ENCODE data around the gene CTPS1. TPM values are rescaled to one million over a fixed set of nuclear protein-coding genes. Genes with fewer than 3 reads are reported as not detected.

Gene CTPS1
- total and polyA plus RNA-seq, 2 of the 13 experiments (the other 11 are each of a cell fraction or from before 2014, with no cell fraction given): 9.6 to 42.8 TPM

DNA sequence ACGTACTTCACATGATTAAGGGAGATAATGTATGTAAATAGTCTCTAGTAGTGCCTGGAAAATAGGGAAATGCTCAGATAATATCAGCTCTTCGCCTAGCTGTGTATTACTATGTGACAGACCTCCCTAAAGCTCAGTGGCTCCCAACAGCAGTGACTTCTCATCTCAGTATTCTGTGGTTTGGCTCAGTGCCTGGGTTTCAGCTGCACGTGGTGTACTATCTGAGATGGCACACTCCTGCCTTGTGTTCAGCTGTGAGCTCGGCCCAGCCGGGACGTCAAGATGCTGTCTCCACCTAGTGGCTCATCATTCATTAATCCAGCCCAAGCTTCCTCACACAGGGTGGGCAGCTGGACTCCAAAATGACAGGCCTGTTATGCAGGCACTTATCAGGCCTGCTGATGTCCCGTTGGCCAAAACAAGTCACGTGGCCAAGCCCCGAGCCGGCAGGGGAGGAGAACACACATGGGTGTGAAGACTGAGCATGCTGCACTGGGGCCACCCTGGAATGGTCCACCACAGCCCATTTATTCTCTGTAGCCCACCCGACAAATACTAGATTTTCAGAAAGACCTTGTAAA is 24.2 kb downstream of the CTPS1 start (continued):
- no peak for TF ChIP-seq GATA4 (IDR thresholded peaks at IDR 0.05; ENCODE audit: borderline replicate concordance, low read depth)
- TF ChIP-seq PHF8 (CRISPR knock-in tag; IDR thresholded peaks at IDR 0.05): no peak
- TF ChIP-seq, protein P1, sequence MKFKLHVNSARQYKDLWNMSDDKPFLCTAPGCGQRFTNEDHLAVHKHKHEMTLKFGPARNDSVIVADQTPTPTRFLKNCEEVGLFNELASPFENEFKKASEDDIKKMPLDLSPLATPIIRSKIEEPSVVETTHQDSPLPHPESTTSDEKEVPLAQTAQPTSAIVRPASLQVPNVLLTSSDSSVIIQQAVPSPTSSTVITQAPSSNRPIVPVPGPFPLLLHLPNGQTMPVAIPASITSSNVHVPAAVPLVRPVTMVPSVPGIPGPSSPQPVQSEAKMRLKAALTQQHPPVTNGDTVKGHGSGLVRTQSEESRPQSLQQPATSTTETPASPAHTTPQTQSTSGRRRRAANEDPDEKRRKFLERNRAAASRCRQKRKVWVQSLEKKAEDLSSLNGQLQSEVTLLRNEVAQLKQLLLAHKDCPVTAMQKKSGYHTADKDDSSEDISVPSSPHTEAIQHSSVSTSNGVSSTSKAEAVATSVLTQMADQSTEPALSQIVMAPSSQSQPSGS (CRISPR knock-in tag; IDR thresholded peaks at IDR 0.05): no peak
- TF ChIP-seq ZNF12 (CRISPR knock-in tag; IDR thresholded peaks at IDR 0.05): no peak
- TF ChIP-seq MAFF (IDR thresholded peaks at IDR 0.05; ENCODE audit: low read depth, low read length): no peak
- TF ChIP-seq KDM3A (CRISPR knock-in tag; IDR thresholded peaks at IDR 0.05; ENCODE audit: low read depth): no peak
- TF ChIP-seq, protein P2, sequence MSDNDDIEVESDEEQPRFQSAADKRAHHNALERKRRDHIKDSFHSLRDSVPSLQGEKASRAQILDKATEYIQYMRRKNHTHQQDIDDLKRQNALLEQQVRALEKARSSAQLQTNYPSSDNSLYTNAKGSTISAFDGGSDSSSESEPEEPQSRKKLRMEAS (IDR thresholded peaks at IDR 0.05): peak; percentile 81
- peak; percentile 34; the same call in 1 of the 2 replicates for TF ChIP-seq ZFX (CRISPR knock-in tag; IDR thresholded peaks at IDR 0.05; ENCODE audit: low read depth)
- TF ChIP-seq, protein P3, sequence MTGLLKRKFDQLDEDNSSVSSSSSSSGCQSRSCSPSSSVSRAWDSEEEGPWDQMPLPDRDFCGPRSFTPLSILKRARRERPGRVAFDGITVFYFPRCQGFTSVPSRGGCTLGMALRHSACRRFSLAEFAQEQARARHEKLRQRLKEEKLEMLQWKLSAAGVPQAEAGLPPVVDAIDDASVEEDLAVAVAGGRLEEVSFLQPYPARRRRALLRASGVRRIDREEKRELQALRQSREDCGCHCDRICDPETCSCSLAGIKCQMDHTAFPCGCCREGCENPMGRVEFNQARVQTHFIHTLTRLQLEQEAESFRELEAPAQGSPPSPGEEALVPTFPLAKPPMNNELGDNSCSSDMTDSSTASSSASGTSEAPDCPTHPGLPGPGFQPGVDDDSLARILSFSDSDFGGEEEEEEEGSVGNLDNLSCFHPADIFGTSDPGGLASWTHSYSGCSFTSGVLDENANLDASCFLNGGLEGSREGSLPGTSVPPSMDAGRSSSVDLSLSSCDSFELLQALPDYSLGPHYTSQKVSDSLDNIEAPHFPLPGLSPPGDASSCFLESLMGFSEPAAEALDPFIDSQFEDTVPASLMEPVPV (CRISPR knock-in tag; IDR thresholded peaks at IDR 0.05): no peak
- no peak for TF ChIP-seq NR2C2 (CRISPR knock-in tag; IDR thresholded peaks at IDR 0.05; ENCODE audit: borderline replicate concordance)
- TF ChIP-seq MED1 (CRISPR knock-in tag; IDR thresholded peaks at IDR 0.05): peak; percentile 18; the same call in 1 of the 2 replicates
- peak; percentile 78 for TF ChIP-seq BHLHE40 (IDR thresholded peaks at IDR 0.05; ENCODE audit: low read length)
- TF ChIP-seq MXI1 (IDR thresholded peaks at IDR 0.05; ENCODE audit: borderline replicate concordance, low read depth, low read length): peak; percentile 74; the same call in 2 of the 3 replicates
- TF ChIP-seq, protein P4, sequence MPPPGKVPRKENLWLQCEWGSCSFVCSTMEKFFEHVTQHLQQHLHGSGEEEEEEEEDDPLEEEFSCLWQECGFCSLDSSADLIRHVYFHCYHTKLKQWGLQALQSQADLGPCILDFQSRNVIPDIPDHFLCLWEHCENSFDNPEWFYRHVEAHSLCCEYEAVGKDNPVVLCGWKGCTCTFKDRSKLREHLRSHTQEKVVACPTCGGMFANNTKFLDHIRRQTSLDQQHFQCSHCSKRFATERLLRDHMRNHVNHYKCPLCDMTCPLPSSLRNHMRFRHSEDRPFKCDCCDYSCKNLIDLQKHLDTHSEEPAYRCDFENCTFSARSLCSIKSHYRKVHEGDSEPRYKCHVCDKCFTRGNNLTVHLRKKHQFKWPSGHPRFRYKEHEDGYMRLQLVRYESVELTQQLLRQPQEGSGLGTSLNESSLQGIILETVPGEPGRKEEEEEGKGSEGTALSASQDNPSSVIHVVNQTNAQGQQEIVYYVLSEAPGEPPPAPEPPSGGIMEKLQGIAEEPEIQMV (CRISPR knock-in tag; IDR thresholded peaks at IDR 0.05; ENCODE audit: low read depth): no peak
- no peak for TF ChIP-seq NONO (IDR thresholded peaks at IDR 0.05)
- no peak for TF ChIP-seq NONO (CRISPR knock-in tag; conservative IDR thresholded peaks at IDR 0.05)
- TF ChIP-seq, protein P5, sequence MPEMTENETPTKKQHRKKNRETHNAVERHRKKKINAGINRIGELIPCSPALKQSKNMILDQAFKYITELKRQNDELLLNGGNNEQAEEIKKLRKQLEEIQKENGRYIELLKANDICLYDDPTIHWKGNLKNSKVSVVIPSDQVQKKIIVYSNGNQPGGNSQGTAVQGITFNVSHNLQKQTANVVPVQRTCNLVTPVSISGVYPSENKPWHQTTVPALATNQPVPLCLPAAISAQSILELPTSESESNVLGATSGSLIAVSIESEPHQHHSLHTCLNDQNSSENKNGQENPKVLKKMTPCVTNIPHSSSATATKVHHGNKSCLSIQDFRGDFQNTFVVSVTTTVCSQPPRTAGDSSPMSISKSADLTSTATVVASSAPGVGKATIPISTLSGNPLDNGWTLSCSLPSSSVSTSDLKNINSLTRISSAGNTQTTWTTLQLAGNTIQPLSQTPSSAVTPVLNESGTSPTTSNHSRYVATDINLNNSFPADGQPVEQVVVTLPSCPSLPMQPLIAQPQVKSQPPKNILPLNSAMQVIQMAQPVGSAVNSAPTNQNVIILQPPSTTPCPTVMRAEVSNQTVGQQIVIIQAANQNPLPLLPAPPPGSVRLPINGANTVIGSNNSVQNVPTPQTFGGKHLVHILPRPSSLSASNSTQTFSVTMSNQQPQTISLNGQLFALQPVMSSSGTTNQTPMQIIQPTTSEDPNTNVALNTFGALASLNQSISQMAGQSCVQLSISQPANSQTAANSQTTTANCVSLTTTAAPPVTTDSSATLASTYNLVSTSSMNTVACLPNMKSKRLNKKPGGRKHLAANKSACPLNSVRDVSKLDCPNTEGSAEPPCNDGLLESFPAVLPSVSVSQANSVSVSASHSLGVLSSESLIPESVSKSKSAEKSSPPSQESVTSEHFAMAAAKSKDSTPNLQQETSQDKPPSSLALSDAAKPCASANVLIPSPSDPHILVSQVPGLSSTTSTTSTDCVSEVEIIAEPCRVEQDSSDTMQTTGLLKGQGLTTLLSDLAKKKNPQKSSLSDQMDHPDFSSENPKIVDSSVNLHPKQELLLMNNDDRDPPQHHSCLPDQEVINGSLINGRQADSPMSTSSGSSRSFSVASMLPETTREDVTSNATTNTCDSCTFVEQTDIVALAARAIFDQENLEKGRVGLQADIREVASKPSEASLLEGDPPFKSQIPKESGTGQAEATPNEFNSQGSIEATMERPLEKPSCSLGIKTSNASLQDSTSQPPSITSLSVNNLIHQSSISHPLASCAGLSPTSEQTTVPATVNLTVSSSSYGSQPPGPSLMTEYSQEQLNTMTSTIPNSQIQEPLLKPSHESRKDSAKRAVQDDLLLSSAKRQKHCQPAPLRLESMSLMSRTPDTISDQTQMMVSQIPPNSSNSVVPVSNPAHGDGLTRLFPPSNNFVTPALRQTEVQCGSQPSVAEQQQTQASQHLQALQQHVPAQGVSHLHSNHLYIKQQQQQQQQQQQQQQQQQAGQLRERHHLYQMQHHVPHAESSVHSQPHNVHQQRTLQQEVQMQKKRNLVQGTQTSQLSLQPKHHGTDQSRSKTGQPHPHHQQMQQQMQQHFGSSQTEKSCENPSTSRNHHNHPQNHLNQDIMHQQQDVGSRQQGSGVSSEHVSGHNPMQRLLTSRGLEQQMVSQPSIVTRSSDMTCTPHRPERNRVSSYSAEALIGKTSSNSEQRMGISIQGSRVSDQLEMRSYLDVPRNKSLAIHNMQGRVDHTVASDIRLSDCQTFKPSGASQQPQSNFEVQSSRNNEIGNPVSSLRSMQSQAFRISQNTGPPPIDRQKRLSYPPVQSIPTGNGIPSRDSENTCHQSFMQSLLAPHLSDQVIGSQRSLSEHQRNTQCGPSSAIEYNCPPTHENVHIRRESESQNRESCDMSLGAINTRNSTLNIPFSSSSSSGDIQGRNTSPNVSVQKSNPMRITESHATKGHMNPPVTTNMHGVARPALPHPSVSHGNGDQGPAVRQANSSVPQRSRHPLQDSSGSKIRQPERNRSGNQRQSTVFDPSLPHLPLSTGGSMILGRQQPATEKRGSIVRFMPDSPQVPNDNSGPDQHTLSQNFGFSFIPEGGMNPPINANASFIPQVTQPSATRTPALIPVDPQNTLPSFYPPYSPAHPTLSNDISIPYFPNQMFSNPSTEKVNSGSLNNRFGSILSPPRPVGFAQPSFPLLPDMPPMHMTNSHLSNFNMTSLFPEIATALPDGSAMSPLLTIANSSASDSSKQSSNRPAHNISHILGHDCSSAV (CRISPR knock-in tag; IDR thresholded peaks at IDR 0.05; ENCODE audit: borderline replicate concordance): no peak
